ENCODE measurements around the gene PNPLA6.

The PNPLA6 gene

GRCh38 chr19:7535047-7535997 is at the start of gene PNPLA6:
PNPLA6 (plus strand) TSS chr19:7535717; CDS start chr19:7535789, 72 bp downstream.
- peak; percentile 87 for DNase-seq (ENCODE audit: low spot score)

- DNase-seq (ENCODE audit: low spot score): no peak
Observed at GRCh38 chr19:7486923-7487322, 48.6 kb upstream of the PNPLA6 start.

GRCh38 chr19:7488736-7489353 is 46.7 kb upstream of the PNPLA6 start, which contains the start of gene PEX11G:
PEX11G (minus strand) TSS chr19:7489035; CDS start chr19:7489010, 25 bp downstream.
- peak; percentile 85 for DNase-seq (ENCODE audit: low spot score)

GRCh38 chr19:7489609-7490044 is 45.9 kb upstream of the PNPLA6 start:
- no peak for DNase-seq (ENCODE audit: low spot score)

GRCh38 chr19:7492142-7492541 is 43.4 kb upstream of the PNPLA6 start:
- no peak for DNase-seq (ENCODE audit: low spot score)

- no peak for DNase-seq (ENCODE audit: low spot score)
Observed at GRCh38 chr19:7492558-7492957, 43.0 kb upstream of the PNPLA6 start.

GRCh38 chr19:7494416-7495098 is 41.0 kb upstream of the PNPLA6 start:
- DNase-seq (ENCODE audit: low spot score): no peak

GRCh38 chr19:7497292-7497691 is 38.2 kb upstream of the PNPLA6 start:
- DNase-seq (ENCODE audit: low spot score): no peak

- no peak for DNase-seq (ENCODE audit: low spot score)
Observed at GRCh38 chr19:7500811-7501450, 34.6 kb upstream of the PNPLA6 start.

- no peak for DNase-seq (ENCODE audit: low spot score)
Observed at GRCh38 chr19:7502552-7502951, 33.0 kb upstream of the PNPLA6 start.

GRCh38 chr19:7504684-7505083 is 30.8 kb upstream of the PNPLA6 start:
- no peak for DNase-seq (ENCODE audit: low spot score)

GRCh38 chr19:7505288-7505681 is 30.2 kb upstream of the PNPLA6 start:
- DNase-seq (ENCODE audit: low spot score): no peak

GRCh38 chr19:7505682-7506384 is 29.7 kb upstream of the PNPLA6 start:
- DNase-seq (ENCODE audit: low spot score): no peak

- DNase-seq (ENCODE audit: low spot score): no peak
Observed at GRCh38 chr19:7506385-7507328, 28.9 kb upstream of the PNPLA6 start.

- DNase-seq (ENCODE audit: low spot score): no peak
Observed at GRCh38 chr19:7507884-7508283, 27.6 kb upstream of the PNPLA6 start.

GRCh38 chr19:7509625-7510024 is 25.9 kb upstream of the PNPLA6 start:
- DNase-seq (ENCODE audit: low spot score): no peak

- no peak for DNase-seq (ENCODE audit: low spot score)
Observed at GRCh38 chr19:7512400-7512851, 23.1 kb upstream of the PNPLA6 start.

GRCh38 chr19:7513809-7514642 is 21.5 kb upstream of the PNPLA6 start:
- DNase-seq (ENCODE audit: low spot score): no peak

GRCh38 chr19:7515110-7515644 is 20.3 kb upstream of the PNPLA6 start:
- no peak for DNase-seq (ENCODE audit: low spot score)
